B cell (primary cell): ENCODE results near the gene SLC18B1. TPM values are rescaled to one million over a fixed set of nuclear protein-coding genes. Genes with fewer than 3 reads are reported as not detected.

Source experiments
- ATAC-seq: fragments of 200-7000 bp; cut with Tn5 transposase; one replicate; pipeline ENCODE4 v1.10.0; 2021; ENCODE audit warnings: low read depth, mild to moderate bottlenecking, moderate number of reproducible peaks, moderate library complexity
- CTCF ChIA-PET: fragments of 350-600 bp; sonication (Branson Sonifier 250); formaldehyde crosslinking; loops from one replicate; lab custom pipeline; 2021; ENCODE audit warnings: antibody characterized with exemption, inconsistent platforms; lab: Charles Lee
- POLR2A ChIA-PET: fragments of 350-600 bp; sonication (Branson Sonifier 250); formaldehyde crosslinking; loops from one replicate; lab custom pipeline; 2021; ENCODE audit warnings: antibody characterized with exemption; lab: Charles Lee
- DNase-seq: peaks from one replicate; pipeline ENCODE4 v3.0.0; 2013
- H2AFZ ChIP-seq: 2 replicates; pipeline ENCODE4 v1.6.1; 2012; ENCODE audit warnings: mild to moderate bottlenecking, low read depth, low read length; ENCODE audit not compliant: insufficient read depth, poor library complexity, severe bottlenecking
- H3K27ac ChIP-seq, 2 donors: 1 replicate in 1 of 2; 2 replicates in 1 of 2; pipeline ENCODE4 v1.5.1; 2012 to 2013; ENCODE audit warnings: low read length in 2 of 2, mild to moderate bottlenecking in 2 of 2, moderate library complexity in 1 of 2
- H3K27me3 ChIP-seq, 4 experiments: fragments of 200-600 bp in 1 of 4; sonication (generic) in 1 of 4; replicated peaks in 1 of 4; 1 replicate in 2 of 4; 2 replicates in 2 of 4; pipeline versions ENCODE4 v1.6.1 to v1.7.0; 2013 to 2016; ENCODE audit warnings: low read length in 3 of 4, mild to moderate bottlenecking in 2 of 4, mixed read lengths in 1 of 4, moderate library complexity in 1 of 4; ENCODE audit not compliant: insufficient read depth in 4 of 4, control insufficient read depth in 3 of 4; ENCODE audit errors: control extremely low read depth in 1 of 4
- H3K36me3 ChIP-seq, 2 experiments: replicated peaks in 1 of 2; 1 replicate in 1 of 2; 2 replicates in 1 of 2; pipeline versions ENCODE4 v1.6.1 to v1.7.1; 2013; ENCODE audit warnings: low read length in 1 of 2; ENCODE audit not compliant: insufficient read depth in 2 of 2, control insufficient read depth in 1 of 2; ENCODE audit errors: control extremely low read depth in 1 of 2, extremely low read depth in 1 of 2
- H3K4me1 ChIP-seq, 2 donors: fragments of 200-600 bp in 1 of 2; sonication (generic) in 1 of 2; 1 replicate in 1 of 2; 2 replicates in 1 of 2; pipeline versions ENCODE4 v1.5.1 to v1.6.1; 2013 to 2017; ENCODE audit warnings: low read length in 2 of 2; ENCODE audit not compliant: control insufficient read depth in 2 of 2, insufficient read depth in 2 of 2
- H3K4me2 ChIP-seq: replicated peaks from 2 replicates; pipeline ENCODE3; 2012; ENCODE audit warnings: mild to moderate bottlenecking, low read depth, low read length; ENCODE audit not compliant: poor library complexity, severe bottlenecking
- H3K4me3 ChIP-seq, 5 experiments: fragments of 200-600 bp in 1 of 5; sonication (generic) in 1 of 5; 1 replicate in 3 of 5; 2 replicates in 2 of 5; pipeline versions ENCODE4 v1.5.1 to v1.7.0; 2011 to 2016; ENCODE audit warnings: low read length in 4 of 5, mild to moderate bottlenecking in 4 of 5, low read depth in 2 of 5, control low read depth in 1 of 5, moderate library complexity in 1 of 5; ENCODE audit not compliant: insufficient read depth in 1 of 5; ENCODE audit errors: control extremely low read depth in 1 of 5, extremely low read depth in 1 of 5
- H3K79me2 ChIP-seq: fragments of 200-600 bp; sonication (generic); one replicate; pipeline ENCODE4 v1.6.0; 2016; ENCODE audit warnings: low read length; ENCODE audit not compliant: control insufficient read depth, insufficient read depth
- H3K9ac ChIP-seq: fragments of 200-600 bp; sonication (generic); 2 replicates; pipeline ENCODE4 v1.6.1; 2017; ENCODE audit warnings: mild to moderate bottlenecking, low read length, moderate library complexity
- H3K9me3 ChIP-seq, 3 donors: one replicate each; pipeline versions ENCODE4 v1.6.1 to v1.7.1; 2013; ENCODE audit warnings: low read length in 2 of 3; ENCODE audit not compliant: control insufficient read depth in 2 of 3, insufficient read depth in 1 of 3; ENCODE audit errors: control extremely low read depth in 1 of 3
- H4K20me1 ChIP-seq: 2 replicates; pipeline ENCODE4 v1.6.0; 2012; ENCODE audit warnings: mild to moderate bottlenecking, low read length; ENCODE audit not compliant: insufficient read depth, control insufficient read depth, poor library complexity, severe bottlenecking
- H3K27ac Mint-ChIP-seq: one replicate; pipeline ENCODE4 v1.8.0; 2021; ENCODE audit warnings: mixed read lengths
- H3K27me3 Mint-ChIP-seq: one replicate; pipeline ENCODE4 v1.8.0; 2021; ENCODE audit warnings: mixed read lengths
- H3K4me1 Mint-ChIP-seq: one replicate; pipeline ENCODE4 v1.8.0; 2021; ENCODE audit warnings: mixed read lengths
- H3K4me3 Mint-ChIP-seq: one replicate; pipeline ENCODE4 v1.8.0; 2021; ENCODE audit warnings: mixed read lengths
- H3K9me3 Mint-ChIP-seq: one replicate; pipeline ENCODE4 v1.8.0; 2022; ENCODE audit warnings: mixed read lengths; ENCODE audit not compliant: insufficient read depth
- CTCF ChIP-seq: fragments of 200-600 bp; IDR thresholded peaks from one replicate; pipeline ENCODE4 v1.8.0; 2022; ENCODE audit warnings: antibody characterized with exemption, mild to moderate bottlenecking
- EZH2 ChIP-seq: IDR thresholded peaks from 2 replicates; pipeline ENCODE4 v1.6.1; 2012; ENCODE audit warnings: borderline replicate concordance, low read depth, mild to moderate bottlenecking, moderate library complexity, low read length; ENCODE audit not compliant: insufficient read depth, poor library complexity, severe bottlenecking
- WGBS: methylation state at CpG from one replicate; pipeline ENCODE4 v1.1.5; 2013; ENCODE audit warnings: missing lambda C conversion rate; ENCODE audit not compliant: insufficient coverage; 5-methylcytosine and 5-hydroxymethylcytosine counted together
- intact Hi-C: fragments of 100-400 bp; cut with micrococcal nuclease; formaldehyde crosslinking; loops from one replicate; pipeline ENCODE4 v1.10.0; 2022
- polyA plus RNA-seq: library from polyadenylated mRNA; depleted of rRNA; stranded (reverse); fragments of >200 nt; gene quantifications from 2 replicates; pipeline ENCODE4 v1.2.3, GENCODE V29; 2012
- total RNA-seq, 2 donors: library from RNA; stranded (reverse); fragments of 120-200 nt in 1 of 2; gene quantifications; 1 replicate in 1 of 2; 2 replicates in 1 of 2; pipeline versions ENCODE4 v1.2.3 to v1.2.4, GENCODE V29; 2013 to 2022

Gene SLC18B1
- total and polyA plus RNA-seq, 2 donors (not counting 1 experiment from before 2014, with no cell fraction given) = 9.6 to 21.4 TPM

DNA sequence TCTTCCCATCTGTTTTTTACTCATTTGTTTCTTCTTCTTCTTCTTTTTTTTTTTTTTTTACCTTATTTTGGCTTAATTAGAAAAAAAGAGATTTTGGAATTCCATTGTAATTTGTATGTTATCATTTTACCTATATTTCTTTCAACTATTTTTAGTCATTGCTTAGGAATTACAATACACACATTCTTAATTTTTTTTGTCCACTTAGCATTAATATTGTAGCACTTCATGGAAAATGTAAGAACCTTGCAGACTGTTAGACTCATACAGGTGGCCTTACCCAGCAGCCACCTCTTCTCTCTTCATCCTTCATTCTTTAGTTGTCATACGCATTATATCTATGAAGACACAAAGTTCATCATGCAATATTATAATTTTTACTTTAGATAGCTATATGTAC, 5.8 kb upstream of the SLC18B1 start:
- Mint-ChIP-seq H3K9me3 (peaks cover 3% of the 10 kb centered on the region), H3K27ac (no peak overlapping the region), H3K4me1 (no peaks in the 10 kb centered on the region), H3K27me3 (peaks cover 18% of the 10 kb centered on the region), H3K4me3 (no peak overlapping the region)
- no peak overlapping the region for H3K4me2 ChIP-seq
- H3K4me1 ChIP-seq = peaks cover 0 to under 1% of the 10 kb centered on the region in 2 donors
- H3K27me3 ChIP-seq = no peaks in the 10 kb centered on the region
- no peaks in the 10 kb centered on the region for H3K36me3 ChIP-seq
- no peak for ATAC-seq
- H3K9me3 ChIP-seq = peaks cover 0 to 3% (median 0%) of the 10 kb centered on the region in 3 donors
- no peaks in the 10 kb centered on the region for H4K20me1 ChIP-seq
- CTCF ChIA-PET = interaction anchor here (1.2 to 2.1 kb wide), 3 partner anchors 8 to 524 kb away, joined by 3 to 5 read pairs (median 5); no protein-coding TSS in a partner anchor
- no peak overlapping the region for H3K27ac ChIP-seq
- intact Hi-C loops = no loop called here
- WGBS = no CpG with 5 or more reads among the region's 1 CpG
- TF ChIP-seq EZH2 (no peak), CTCF (no peak)
- H3K79me2 ChIP-seq = no peaks in the 10 kb centered on the region
- POLR2A ChIA-PET = no interaction called here
- no peak overlapping the region for H3K9ac ChIP-seq
- no peak for DNase-seq
- H3K4me3 ChIP-seq = no peak overlapping the region
- H2AFZ ChIP-seq = no peak overlapping the region

- peak overlapping the region; percentile 34 for H3K27ac Mint-ChIP-seq
- peaks cover 11% of the 10 kb centered on the region for H3K4me1 Mint-ChIP-seq
- Histone ChIP-seq H4K20me1 (no peaks in the 10 kb centered on the region), H2AFZ (no peak overlapping the region), H3K9ac (no peak overlapping the region), H3K4me1 (peaks cover 5 to 8% of the 10 kb centered on the region in 2 donors), H3K27me3 (no peaks in the 10 kb centered on the region), H3K79me2 (peaks cover 6% of the 10 kb centered on the region), H3K27ac (no peak overlapping the region), H3K9me3 (no peaks in the 10 kb centered on the region), H3K4me3 (no peak overlapping the region), H3K36me3 (peaks cover 0 to 2% of the 10 kb centered on the region in 2 experiments), H3K4me2 (no peak overlapping the region)
- TF ChIP-seq CTCF (no peak), EZH2 (no peak)
- POLR2A ChIA-PET = interaction anchor here (3.9 kb wide), 1 partner anchor 13 kb away, joined by 70 read pairs; the partner anchor contains the start of gene RPS12
- DNase-seq = no peak
- WGBS = no CpG with 5 or more reads among the region's 1 CpG
- H3K9me3 Mint-ChIP-seq = peaks cover 3% of the 10 kb centered on the region
- H3K4me3 Mint-ChIP-seq = no peak overlapping the region
- peaks cover 4% of the 10 kb centered on the region for H3K27me3 Mint-ChIP-seq
- ATAC-seq = no peak
- CTCF ChIA-PET = interaction anchor here (0.8 to 4.4 kb wide), 5 partner anchors 12 to 273 kb away, joined by 3 to 50 read pairs (median 9); no protein-coding TSS in a partner anchor
- intact Hi-C loops = no loop called here
Measured at GRCh38 chr6:132800656-132801055, 2.2 kb upstream of the SLC18B1 start.
